Muscle of back (tissue), 11 donors: ENCODE measurements around the gene GNB1. TPM values are rescaled to one million over a fixed set of nuclear protein-coding genes. Genes with fewer than 3 reads are reported as not detected.

Source experiments
- DNase-seq, 3 donors: peaks; one replicate each; pipeline versions ENCODE4 v3.0.0 to v3.0.0-alpha.2; 2013
- polyA plus RNA-seq, 10 donors: library from polyadenylated mRNA; unstranded; fragments of 120-200 nt; gene quantifications; one replicate each; pipeline ENCODE4 v1.2.1, GENCODE V29; 2013; ENCODE audit not compliant: insufficient read length in 10 of 10

GNB1 gene
- polyA plus RNA-seq, 10 donors, result 161 to 221 (median 178) TPM

DNA sequence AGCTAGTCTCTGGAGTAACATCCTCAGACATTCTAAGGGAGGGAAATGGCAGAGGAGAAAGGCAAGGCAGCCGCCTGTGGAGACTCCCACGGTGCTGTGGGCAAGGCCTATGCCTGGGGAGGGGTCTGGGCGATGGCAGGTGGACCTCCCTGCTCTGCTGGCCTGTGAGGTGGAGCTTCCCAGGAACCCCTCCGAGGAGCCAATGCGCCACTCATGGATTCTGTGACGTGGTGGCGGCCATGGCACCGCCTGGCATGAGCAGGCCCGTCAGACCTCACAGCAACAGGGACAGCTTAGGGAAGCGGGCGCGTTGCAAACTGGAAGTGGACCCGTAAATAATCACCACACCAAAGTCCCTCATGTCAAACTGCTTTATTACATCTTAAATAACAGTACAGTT, 106.0 kb downstream of the GNB1 start:
- DNase-seq, result no peak

DNA sequence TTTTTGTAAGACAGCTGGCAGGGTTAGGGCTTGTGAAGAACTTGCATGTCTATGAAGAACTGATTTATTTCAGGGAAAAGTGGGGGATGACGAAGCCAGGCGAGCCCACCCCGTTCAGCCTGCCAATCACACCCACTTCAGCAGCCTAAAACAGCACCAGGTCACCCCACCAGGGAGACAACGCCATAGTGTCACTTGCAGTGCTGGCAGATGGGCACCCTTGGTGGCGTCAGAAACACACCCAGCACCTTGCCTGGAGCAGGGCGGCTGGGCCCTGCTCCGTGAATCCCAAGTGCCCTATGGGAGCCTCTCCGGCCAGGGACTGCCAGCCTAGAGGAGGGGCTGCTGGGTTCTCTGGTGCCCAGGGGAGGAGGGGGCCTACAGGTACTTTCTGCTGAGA, 107.6 kb downstream of the GNB1 start:
- DNase-seq, result peak in 1 of 3 donors; percentile 20

DNA sequence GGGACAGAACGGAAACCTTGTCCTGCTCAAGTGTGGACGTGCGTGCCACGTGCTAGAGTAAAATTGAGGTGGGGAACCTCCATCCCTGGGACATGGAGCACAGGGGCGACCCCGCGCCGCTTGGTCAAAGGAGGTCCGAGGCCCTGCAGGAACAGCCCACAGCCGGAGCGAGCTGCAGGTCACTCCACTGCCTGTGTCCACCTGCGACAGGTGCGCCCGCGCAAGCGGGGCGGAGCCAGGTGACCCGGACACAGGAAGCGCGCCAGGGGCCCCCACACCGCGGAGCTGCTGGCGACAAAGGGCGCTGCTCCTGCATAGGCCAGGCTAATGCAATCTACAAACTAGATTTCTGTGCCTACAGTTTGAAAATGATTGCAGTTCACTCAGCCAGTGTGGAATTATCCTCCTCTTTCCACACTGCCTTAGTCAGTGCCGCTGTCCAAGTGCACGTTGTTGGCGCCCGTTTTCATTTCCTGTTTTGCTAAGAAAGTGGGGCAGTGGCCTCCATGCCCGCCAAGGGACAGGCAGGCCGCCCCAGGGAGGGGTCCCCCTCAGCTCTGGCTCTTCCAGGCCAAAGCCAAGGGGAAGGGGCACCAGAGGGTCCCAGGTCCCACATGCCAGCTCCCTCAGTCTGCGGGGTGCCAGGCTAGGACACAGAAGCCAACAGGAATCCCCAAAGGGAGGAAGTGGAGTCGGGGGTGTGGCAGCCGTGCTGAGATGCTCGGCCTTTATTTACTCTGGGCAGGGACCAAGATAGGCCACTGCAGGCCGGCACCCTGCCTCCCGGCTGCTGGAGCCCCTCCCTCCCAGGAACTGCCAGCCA, 108.3 kb downstream of the GNB1 start:
- DNase-seq, result peak in 2 of 3 donors; percentile 51 to 71

DNA sequence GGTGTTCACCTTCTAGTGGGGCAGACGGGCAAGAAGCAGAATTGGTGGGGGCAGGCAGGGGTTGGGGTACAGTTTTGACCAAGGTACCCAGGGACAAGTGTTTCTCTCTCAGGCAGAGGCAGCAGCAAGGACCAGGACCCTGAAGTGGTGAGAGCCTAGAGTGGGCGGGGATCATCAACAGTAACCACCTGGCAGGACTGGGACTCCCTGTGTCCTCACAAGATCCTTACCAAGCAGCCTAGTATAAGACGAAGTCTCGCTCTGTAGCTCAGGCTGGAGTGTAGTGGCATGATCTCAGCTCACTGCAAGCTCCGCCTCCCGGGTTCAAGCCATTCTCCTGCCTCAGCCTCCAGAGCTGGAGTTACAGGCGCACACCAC, 109.4 kb downstream of the GNB1 start:
- DNase-seq, result no peak

DNA sequence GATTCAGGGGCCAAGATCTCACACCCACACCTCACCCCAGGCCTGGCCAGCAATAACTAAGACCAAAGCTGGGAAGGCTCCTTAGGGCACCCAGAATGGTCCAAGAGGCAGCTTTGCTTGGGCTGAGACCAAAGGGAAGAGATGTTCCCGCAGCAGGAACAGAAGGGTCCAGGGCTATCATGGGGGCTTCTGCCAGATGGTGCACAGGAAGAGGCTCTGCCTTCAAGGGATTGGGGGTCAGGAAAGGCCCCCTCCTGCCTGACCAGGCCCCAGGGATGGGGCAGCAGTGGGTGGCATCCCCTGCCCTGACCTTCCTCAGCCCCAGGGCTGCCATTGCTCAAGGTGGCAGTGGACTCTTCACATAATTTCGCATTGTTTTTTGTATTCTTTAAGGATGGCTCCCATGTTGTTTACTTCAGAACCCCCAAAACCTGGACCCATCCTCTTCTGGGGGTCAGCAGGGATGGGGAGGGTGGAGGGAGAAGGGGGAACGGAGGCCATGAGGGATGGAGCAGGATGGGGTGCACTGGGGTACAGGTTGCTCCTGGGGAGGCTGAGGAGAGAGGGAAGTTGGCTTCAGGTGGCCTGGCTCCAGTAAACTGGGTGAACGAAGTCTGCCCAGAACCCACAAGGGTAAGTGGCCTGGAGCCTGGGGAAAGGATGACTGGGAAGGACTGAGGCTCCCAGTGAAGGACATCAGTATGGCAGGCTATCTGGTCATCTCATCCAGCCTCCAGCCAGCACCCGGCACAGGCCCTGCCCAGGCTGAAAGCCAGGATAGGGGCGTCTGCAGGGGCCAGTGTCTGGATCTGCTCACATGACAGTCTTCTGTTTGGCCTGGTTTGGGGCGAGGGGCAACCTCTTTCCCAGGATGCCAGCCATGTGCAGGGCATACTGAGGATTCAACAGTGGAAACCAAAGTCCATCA, 110.0 kb downstream of the GNB1 start:
- DNase-seq, result no peak

DNA sequence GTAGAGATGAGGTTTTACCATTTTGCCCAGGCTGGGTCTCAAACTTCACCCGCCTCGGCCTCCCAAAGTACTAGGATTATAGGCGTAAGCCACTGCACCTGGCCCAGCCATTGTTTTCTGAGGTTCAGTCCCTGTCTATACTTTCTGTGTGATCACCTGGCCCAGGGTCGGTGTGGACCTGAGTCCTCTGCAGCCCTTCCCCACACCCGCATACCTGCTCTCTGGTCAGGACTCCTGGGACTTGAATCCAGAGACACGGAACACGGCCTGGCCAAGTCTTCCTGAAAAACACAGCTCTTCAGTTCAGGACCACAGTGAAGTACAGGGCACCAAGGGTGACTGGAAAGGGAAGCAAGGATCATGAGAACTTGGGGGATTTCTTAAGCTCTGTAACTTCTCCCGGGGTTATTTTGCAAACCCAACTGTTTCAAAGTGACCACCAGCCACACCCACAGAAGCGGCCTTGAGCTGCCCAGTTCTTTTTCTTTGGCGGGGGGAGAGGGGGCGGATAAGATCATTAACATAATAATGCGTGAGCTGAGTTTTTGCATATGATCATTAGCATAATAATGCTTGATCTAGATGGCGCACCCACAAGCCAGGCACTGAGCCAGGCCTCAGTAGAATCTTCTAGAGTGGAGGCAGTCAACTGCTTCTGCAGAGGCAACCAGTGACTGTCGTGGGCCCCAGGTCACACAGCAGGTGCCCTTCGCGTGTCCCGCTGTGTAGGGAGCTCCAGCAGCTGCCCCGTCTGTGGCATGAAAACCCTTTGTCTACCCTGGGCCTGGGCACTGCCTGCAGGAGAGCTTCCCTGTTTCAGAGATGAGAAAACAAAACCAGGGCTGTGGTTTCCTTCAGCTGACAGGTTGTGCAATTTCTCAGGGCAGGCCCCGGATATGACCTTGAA, 110.9 kb downstream of the GNB1 start:
- DNase-seq, result peak in 1 of 3 donors; percentile 42

DNA sequence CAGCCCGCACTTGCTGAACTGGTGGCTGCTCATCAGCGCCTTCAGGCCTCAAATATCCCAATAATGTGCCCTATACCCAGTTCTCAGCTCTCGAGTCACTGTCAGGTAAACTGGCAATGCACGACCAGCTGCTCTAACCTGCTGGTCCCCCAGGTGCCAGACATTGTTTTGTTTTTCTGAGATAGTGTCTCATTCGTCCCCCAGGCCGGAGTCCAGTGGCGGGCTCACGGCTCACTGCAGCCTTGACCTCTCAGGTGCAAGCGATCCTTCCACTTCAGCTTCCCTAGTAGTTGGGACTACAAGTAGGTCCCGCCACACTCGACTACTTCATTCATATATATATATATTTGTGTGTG, 111.6 kb downstream of the GNB1 start:
- no peak for DNase-seq

DNA sequence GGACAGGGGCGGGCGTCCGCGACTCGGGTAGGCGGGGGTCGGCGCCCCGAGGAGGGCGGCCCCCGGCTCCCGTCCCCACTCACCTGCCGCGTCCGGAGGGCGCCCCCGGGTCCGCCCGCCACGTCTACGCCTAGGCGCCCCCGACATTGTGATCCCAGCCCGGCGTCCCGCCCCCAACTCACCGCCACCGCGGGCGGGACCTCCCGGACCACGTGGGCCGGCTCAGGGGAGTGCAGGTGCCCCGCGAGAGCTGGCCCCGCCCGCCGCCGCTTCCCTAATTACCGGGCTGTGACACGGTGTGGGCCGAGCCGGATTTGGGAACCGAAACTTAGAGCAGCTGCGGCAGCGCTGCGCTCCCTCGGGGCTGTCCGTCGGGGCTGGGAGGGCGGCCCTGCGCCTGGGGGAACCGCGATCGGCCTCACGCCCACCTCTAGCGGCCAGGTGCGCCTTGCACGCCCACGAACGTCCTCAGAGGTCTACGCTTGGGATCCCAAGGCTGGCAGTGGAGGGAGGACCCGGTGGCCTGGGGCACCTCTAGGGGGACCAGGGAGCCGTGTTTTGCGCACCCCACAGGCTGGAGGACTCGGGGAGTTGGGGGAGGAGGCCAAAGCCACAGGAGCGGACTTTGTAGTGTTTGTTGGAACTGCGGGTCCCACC, 112.1 kb downstream of the GNB1 start:
- peak in 2 of 3 donors; percentile 54 to 69 for DNase-seq

DNA sequence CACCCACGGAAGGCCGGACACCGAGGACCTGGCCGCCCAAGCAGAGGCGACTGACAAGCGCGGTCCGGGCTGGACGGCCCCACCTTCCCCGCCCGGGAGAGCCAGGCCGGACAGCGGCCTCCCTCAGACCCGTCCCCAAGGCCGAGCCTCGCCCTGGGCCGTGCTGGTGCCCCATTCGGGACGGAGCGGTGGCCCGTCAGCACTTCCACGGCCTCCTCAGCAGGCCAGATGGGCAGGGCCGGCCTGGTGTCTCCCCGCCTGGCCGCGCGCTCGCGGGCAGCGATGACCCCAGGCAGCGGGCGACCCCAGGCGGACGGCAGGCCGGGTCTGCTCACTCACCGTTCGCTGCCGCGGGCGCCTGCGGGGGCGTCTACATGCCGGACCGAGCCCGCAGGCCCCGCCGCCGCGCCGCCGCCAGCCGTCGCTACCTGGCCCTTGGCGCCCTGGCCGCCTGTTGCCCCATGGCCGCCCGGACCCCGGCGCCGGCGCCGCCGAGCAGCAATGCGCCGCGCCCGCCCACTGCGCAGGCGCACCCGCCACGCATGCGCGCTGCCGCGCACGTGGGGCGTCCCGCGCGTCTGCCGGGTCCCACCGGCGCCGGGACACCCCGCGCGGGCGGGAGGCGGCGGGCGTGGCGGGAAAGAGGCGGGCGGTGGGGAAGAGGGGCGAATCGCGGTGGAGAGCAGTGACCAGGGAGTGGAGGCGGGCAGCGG, 112.8 kb downstream of the GNB1 start, which contains the start of gene NADK:
NADK (minus strand) TSS at position 521 of the 713 bp plus-strand sequence. CDS start 13,064 bp downstream, outside the sequence.
- DNase-seq, result peak; percentile 54 to 84 (median 78)

DNA sequence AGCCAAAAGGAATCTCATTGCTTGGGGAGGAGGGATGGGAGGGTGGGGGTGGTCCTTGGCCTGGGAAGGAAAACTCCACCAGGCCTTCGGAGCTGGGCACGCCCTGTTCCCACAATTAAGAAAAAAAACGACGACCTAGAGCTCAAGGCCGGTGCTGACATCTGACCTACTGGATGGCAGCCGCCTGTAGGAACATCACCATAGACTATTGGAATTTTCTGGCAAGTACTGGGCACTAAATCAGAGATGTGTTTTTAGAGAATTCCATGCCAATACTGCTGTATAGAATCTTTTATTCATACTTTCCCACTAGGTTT, 113.3 kb downstream of the GNB1 start:
- DNase-seq, result no peak

DNA sequence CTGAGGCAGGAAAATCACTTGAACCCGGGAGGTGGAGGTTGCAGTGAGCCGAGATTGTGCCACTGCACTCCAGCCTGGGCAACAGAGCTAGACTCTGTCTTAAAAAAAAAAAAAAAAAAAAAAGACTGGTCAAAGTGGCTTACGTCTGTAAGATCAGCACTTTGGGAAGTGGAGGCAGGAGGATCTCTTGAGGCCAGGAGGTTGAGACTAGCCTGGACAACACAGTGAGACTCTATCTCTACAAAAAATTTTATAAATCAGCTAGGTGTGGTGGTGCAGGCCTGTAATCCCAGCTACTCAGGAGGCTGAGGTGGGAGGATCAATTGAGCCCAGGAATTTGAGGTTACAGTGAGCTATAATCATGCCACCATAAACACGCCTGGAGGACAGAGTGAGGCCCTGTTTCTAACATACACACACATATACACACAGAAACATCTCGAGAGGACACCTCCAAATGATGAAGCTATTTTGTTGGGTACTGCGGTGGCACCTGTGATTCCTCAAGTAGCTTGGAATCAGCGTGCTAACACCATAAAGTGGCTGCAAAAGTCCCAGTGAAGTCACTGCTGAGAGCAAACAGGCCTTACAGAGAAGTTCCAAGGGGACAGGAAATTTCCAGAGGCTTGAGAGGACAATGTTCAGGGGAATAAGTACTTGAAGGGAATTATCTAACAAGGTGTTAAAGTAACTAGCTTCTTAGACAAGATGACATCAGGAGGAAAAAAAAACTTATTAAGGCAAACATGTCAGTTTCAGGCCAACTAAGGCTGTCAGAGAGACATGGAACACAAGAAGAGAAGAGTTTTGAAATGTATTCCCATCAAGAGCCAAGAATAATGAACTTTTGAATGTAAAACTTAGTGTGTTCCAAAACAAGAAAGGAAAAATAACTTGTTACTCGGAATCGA, 114.0 kb downstream of the GNB1 start:
- peak; percentile 39 to 84 (median 74) for DNase-seq

DNA sequence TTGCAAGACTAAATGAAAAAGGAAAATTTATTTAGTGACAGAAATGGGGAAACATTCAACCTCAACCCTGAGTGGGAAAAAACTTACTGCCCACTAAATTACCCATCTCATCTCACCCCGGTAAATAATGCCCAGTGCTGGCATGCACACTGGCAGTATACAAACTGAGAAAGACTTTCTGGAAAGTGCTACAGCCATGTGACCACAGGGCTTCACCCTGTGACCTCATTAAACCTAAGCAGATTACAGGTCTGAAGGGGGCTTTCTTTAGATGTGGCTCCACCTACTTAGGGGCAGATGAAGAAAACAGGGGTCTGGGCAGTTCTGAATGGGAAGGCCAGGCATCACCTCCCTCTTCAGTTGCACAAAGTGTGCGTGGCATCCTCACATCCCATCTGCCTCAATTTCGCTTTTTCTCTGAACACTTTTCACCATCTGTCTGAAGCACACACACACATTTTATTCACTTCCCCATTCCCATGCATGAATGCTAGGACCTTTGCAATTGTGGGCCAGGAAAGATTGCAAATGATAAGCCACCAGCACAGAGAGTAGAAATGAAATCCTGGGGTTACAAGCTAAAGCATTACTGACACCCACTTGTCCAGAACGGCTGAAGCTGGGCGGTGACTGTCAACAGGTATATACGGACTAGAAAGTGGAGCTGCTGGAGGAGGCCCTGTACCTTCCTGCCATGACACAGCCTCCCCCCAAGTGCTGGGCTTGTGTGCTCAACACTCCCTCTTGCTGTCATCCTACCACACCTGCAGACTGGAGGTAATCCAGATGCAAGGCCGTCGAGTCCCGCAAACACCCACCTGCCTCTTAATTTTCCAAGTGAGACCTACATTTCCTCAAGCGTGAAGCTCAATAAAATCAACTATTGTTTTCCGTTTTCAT, 115.3 kb downstream of the GNB1 start:
- no peak for DNase-seq

DNA sequence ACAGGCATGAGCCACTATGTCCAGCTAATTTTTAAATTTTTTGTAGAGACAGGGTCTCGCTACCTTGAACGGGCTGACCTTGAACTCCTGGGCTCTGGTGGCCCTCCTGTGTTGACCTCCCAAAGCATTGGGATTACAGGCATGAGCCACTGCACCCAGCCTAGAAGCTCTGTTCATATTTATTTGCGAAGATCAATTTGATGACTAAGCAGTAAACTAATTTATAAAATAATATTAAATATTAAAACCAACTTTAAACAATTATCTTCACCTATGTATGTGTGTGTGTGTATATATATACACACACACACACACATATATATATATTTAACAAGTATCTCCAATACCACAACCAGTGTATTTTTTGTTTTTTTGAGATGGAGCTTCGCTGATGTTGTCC, 117.0 kb downstream of the GNB1 start:
- no peak for DNase-seq

DNA sequence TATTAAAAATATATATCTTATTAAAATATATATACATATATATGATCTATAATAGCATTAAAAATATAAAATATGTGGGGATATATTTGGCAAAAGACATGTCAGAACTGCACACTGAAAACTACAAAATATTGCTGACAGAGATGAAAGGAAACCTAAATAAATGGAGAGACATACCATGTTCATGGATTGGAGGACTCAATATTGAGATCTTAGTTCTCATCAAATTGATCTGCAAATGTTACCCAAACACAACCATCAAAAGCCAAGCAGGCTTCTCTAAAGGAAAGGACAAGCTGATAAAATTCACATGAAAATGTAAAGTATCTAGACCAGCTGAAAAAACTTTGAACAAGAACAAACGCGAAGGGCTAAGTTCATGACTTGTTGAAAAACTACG, 119.8 kb downstream of the GNB1 start:
- DNase-seq, result no peak

DNA sequence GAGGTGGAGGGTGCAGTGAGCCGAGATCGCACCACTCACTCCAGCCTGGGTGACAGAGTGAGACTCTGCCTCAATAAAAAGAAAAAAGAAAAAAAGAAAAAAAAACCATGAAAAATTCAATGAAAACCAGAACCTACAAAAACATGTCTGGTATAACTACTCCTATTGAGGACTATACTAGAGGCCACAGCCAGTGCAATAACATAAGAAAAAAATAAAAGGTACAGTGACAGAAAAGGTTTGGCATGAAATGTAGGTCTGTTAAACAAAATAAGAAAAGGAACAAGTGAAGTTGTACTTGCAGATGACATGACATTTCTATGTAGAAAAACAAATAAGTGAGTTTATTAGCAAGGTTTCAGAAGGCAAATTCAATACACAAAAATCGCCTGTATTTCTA, 120.8 kb downstream of the GNB1 start:
- DNase-seq, result no peak

DNA sequence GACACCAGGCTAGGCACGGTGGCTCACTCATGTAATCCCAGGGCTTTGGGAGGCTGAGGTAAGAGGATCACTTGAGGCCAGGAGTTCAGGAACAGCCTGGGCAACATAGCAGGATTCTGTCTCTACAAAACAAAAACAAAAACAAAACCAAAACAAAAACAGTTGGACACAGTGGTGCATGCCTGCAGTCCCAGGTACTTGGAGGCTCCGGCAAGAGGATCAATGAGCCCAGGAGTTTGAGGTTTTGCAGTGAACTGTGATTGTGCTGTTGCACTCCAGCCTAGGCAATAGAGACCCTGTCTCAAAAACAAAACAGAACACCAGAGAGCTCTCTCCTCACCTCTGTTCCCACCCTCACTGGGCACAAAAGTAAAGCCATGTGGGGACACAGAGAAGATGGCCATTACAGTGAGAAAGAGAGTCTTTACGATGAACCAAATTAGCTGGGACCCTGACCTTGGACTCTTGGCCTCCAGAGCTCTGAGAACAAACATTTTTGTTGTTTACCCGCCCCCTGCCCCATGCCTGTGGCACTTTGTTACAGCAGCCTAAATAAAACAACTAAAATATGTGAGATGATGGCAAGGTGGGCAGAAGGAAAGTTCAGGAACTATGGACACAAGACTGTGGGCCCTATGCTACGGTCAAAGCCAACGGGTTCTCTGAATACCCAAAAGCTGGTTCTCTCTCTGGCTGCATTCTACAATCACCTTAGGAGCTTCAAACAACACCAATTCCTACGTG, 122.5 kb downstream of the GNB1 start:
- no peak for DNase-seq

DNA sequence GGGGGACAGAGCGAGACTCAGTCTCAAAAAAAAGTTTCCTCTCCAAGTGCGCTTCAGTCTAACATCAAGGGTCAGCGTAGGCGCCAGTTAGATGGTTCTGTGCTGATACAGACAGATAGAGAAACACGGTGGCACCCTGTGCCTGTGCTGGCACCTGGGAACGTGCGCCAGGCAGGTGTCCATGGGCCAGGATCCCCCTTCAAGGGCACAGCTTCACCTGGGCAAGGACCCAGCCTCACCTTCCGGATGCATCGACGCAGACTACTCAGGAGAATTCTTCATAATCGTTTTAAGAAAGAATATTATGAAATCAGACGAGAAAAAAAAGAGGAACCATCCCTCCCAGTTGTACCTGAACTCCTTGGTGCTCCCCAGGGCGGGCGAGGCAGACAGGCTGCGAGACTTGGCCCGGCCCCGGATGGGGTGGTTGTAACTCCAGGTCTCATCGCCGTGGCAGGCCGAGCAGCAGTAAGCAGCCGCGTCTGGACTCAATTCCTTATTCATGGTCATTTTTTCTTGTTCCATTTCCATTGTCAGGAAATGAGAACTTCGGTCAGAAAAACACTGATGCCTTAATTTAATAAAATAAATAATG, 125.9 kb downstream of the GNB1 start:
- no peak for DNase-seq
